GM18909 (cell line): Measurements from ENCODE around the gene C2CD2.

Experiments
- ATAC-seq: cut with Tn5 transposase; IDR thresholded peaks from one replicate; pipeline ENCODE4 v1.9.1; 2021; ENCODE audit warnings: mild to moderate bottlenecking; ENCODE audit not compliant: unreplicated experiment, poor library complexity

The C2CD2 gene

DNA sequence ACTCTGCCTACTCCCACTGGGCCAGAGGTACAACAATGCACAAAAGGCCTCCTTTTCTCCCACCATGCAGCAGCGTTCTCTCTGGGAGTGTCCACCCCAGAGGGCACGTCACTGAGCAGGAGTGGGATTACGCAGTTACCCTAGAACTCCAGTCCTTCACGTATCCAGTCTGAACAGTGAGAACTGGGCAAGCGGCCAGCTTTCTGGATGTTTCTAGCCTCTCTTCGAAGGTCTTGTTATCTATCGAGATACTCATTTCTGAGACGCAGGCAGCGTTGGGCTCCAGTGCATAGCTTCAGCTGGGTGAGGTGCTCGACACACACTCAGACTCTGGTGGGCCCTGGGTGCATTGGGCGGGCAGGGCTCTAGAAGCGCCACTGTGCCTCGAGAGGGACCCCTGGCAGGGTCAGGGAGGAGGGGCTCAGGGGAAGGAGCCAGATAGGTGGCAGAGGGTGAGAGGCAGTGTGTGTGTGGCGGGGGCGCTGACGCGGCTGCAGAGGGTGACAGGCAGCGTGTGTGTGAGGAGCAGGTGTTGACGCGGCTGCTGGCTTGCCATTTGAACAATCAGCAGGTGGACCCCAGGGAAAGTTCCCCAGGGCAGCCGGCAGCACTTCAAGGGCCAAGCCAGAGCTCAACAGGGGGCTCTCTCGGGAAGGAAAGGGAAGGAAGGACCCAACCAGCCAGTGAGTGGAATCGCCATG is 102.6 kb downstream of the C2CD2 start:
- ATAC-seq: no peak

- ATAC-seq: no peak
These were observed 103.7 kb downstream of the C2CD2 start for GRCh38 chr21:41850085-41850484.

DNA sequence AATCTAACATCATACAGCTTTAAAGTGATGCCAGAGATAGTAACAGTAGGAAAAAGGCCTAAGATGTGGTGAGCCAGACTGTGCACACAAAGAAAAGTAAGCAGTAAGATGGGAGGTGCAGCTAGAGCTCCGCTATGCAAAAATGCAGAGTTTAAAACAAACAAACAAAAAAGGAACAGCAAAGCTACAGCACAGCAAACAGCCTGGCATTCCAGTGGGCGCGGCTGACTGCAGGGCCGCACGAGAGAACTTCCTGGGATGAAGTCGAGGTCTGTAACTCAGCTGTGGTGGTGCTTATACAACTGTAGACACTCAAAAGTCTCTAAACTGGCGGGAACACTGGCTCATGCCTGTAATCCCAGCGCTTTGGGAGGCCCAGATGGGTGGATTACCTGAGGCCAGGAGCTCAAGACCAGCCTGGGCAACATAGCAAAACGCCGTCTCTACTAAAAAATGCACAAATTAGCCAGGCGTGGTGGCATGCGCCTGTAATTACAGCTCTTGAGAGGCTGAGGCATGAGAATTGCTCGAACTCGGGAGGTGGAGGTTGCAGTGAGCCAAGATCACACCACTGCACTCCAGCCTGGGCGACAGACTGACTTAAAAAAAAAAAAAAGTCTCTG is 104.7 kb downstream of the C2CD2 start:
- ATAC-seq: no peak

DNA sequence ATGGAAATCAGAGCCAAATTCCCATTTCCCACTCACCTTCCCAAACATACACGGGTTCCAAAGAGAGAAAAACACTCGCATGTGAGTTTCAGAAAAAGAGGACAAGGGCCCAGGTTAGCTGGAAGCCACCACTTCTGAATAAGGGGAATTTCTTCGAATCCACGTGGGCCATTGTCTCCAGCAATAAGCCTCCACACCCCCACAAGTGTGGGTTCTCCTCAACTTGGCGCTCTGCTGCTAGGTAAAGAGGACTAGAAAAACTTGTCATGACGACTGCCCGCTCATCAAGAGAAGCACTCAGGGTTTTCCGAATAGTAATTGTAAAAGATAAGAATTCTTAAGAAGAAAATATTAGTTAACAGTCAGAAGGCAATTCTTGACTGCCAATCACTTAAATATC is 105.3 kb downstream of the C2CD2 start:
- ATAC-seq: no peak

- ATAC-seq: no peak
These were observed 106.6 kb downstream of the C2CD2 start for GRCh38 chr21:41847066-41847804.

DNA sequence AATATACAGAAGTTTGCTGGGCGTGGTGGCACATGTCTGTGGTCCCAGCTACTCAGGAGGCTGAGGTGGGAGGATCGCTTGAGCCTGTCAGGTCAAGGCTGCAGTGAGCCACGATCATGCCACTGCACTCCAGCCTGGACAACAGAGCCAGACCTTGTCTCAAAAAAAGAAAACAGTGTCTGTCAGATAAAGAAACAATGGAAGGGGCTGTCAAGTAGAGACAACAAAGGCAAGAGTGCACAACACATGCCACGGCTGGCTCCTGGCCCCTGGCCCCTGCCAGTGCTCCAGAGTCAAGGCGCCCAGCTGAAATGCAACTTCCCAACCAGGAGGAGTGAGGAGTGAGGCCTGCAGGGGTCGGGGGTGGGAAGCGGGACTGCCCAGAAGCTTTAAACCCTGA is 107.3 kb downstream of the C2CD2 start:
- ATAC-seq: no peak

DNA sequence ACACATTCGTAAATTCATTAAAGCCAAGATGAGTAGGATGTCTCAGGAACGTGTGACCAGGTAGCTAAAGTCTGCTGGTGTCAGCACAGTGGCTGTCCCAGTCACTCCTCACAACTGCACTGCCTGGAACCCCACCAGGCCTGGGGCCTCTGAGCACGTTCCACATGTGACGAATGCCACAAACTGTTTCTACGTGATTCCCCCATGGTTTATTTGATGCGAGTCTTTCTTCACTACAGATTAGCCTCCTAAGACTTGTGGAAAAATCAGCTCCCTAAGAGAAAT is 107.8 kb downstream of the C2CD2 start:
- no peak for ATAC-seq

GRCh38 chr21:41845310-41846032 is 108.3 kb downstream of the C2CD2 start:
- ATAC-seq: no peak

GRCh38 chr21:41843584-41843983 is 110.2 kb downstream of the C2CD2 start:
- no peak for ATAC-seq

- ATAC-seq: no peak
These were observed 112.9 kb downstream of the C2CD2 start for GRCh38 chr21:41840880-41841279.

- ATAC-seq: no peak
These were observed 114.3 kb downstream of the C2CD2 start for GRCh38 chr21:41839387-41840000.

DNA sequence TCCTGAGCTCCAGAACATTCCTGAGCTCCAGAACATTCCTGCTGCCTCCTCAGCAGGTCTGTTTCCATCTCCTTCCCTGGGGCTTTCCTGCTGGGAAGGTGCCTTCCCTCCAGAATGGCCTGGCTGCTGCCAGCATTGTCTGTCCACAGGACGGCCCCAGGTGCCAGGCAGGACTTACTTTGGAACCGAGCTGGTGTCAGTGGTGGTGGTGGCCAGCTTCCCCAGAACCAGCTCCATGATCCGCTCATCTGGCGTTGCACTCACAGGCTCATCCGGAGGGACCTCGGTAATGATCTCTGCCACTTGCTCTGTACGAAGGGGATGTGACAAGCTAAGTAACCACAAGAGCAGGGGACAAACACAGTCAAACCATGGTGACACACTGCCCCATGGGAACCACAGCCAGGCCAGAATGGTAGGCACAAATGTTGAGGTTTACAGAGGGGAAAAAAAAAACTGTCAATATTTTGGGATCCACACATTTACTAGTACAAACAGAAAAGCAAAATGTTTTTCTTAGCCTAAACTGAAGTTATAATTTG is 116.0 kb downstream of the C2CD2 start:
- no peak for ATAC-seq

DNA sequence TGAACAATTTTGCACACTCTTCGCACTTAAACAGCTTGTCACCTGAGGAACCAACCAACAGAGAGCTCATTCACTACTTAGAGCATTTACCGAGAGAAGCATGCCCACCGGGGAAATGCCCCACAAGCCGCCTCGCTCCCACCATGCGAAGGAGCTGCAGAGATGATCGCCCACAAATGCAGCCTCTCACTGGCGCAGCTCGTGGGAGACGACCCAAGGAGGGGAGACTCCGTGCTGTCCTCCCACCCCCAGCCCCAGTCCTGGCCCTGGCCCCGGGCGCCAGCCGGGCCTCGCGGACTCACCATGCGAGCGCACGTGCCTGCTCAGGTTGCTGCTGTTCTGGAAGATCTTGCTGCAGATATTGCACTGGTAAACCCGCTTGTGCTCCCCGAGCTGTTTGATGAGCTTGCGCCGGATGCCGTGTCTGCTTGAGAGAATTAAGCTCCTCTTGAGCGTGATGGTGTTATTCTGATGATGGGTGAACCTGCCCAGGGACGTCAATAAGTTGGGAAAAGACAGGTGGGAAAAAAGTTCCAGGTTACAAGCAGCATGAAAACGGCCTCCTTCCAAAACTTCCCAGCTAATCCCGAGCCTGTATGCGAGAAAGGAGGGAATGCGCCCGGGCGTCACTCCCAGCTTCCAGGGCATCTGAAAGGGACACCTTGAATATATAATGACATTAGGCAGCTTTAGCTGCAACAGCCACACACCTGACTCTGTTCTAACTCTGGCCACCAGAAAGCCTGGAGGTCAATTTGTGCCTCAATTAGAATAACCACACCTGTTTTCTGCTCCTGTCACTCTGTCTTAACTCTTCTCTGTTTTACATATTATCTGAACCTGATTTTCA is 117.4 kb downstream of the C2CD2 start:
- ATAC-seq: no peak

- no peak for ATAC-seq
These were observed 118.1 kb downstream of the C2CD2 start for GRCh38 chr21:41835711-41836154.
